H1 (cell line): Measurements from ENCODE around the gene HGFAC. TPM values are rescaled to one million over a fixed set of nuclear protein-coding genes. Genes with fewer than 3 reads are reported as not detected.

Experiments
- CTCF ChIA-PET: fragments of 300-600 bp; sonication (Branson Sonifier 250); formaldehyde crosslinking; loops from one replicate; lab custom pipeline; 2021; ENCODE audit not compliant: partially characterized antibody; lab: Charles Lee
- POLR2A ChIA-PET: fragments of 300-600 bp; sonication (Branson Sonifier 250); formaldehyde crosslinking; loops from one replicate; lab custom pipeline; 2021; ENCODE audit warnings: inconsistent platforms; ENCODE audit not compliant: partially characterized antibody; lab: Charles Lee
- DNase-seq, 2 experiments: peaks; one replicate each; pipeline versions ENCODE4 v3.0.0 to v3.0.0-alpha.2; 2010 to 2022; ENCODE audit warnings: low spot score in 2 of 2, low read depth in 1 of 2, mixed read lengths in 1 of 2
- FAIRE-seq: peaks from 2 replicates; lab custom pipeline; 2011; peaks lifted over from hg19 to GRCh38; lab: Jason Lieb, UNC
- H2AFZ ChIP-seq: 2 replicates; pipeline ENCODE4 v1.8.1; 2012; ENCODE audit warnings: low read length, inconsistent platforms
- H2AK5ac ChIP-seq: 2 replicates; pipeline ENCODE4 v1.6.1; 2013; ENCODE audit warnings: low read depth, low read length
- H2BK120ac ChIP-seq: replicated peaks from 2 replicates; pipeline ENCODE3; 2013; ENCODE audit warnings: low read depth, low read length, inconsistent platforms
- H2BK12ac ChIP-seq: 2 replicates; pipeline ENCODE4 v1.6.1; 2013; ENCODE audit warnings: low read depth, low read length
- H2BK15ac ChIP-seq: 2 replicates; pipeline ENCODE4 v1.6.1; 2013; ENCODE audit warnings: low read length
- H2BK20ac ChIP-seq: 2 replicates; pipeline ENCODE4 v1.6.1; 2013; ENCODE audit warnings: low read length
- H2BK5ac ChIP-seq: 2 replicates; pipeline ENCODE4 v1.6.1; 2013; ENCODE audit warnings: low read depth, low read length
- H3K14ac ChIP-seq: 2 replicates; pipeline ENCODE4 v1.6.1; 2013; ENCODE audit warnings: inconsistent platforms; ENCODE audit not compliant: insufficient read length
- H3K18ac ChIP-seq: 2 replicates; pipeline ENCODE4 v1.6.1; 2013; ENCODE audit warnings: low read length; ENCODE audit errors: extremely low read depth
- H3K23ac ChIP-seq: 2 replicates; pipeline ENCODE4 v1.6.1; 2013; ENCODE audit warnings: inconsistent platforms; ENCODE audit not compliant: insufficient read length
- H3K23me2 ChIP-seq: 2 replicates; pipeline ENCODE4 v1.6.1; 2013; ENCODE audit warnings: low read depth, low read length
- H3K27ac ChIP-seq: 2 replicates; pipeline ENCODE4 v1.6.1; 2011; ENCODE audit warnings: low read depth, low read length, inconsistent platforms
- H3K27me3 ChIP-seq, 4 experiments: replicated peaks in 1 of 4; 1 replicate in 1 of 4; 2 replicates in 3 of 4; pipeline versions ENCODE4 v1.6.1 to v1.8.1; 2011 to 2013; ENCODE audit warnings: low read length in 3 of 4, mild to moderate bottlenecking in 3 of 4, inconsistent platforms in 2 of 4, mixed read lengths in 2 of 4, moderate library complexity in 1 of 4; ENCODE audit not compliant: control insufficient read depth in 3 of 4, insufficient read depth in 3 of 4; ENCODE audit errors: extremely low read depth in 1 of 4
- H3K36me3 ChIP-seq, 4 experiments: 2 replicates each; pipeline versions ENCODE4 v1.6.1 to v1.8.1; 2011 to 2013; ENCODE audit warnings: mild to moderate bottlenecking in 4 of 4, low read length in 3 of 4, moderate library complexity in 2 of 4, control low read depth in 1 of 4, inconsistent platforms in 1 of 4; ENCODE audit not compliant: insufficient read depth in 4 of 4, control insufficient read depth in 2 of 4
- H3K4ac ChIP-seq: replicated peaks from 2 replicates; pipeline ENCODE3; 2013; ENCODE audit warnings: low read length, low read depth, mixed read lengths, inconsistent platforms; ENCODE audit not compliant: insufficient read length
- H3K4me1 ChIP-seq, 4 experiments: replicated peaks in 1 of 4; 1 replicate in 1 of 4; 2 replicates in 3 of 4; pipeline versions ENCODE4 v1.6.1 to v1.8.1; 2011 to 2013; ENCODE audit warnings: low read length in 3 of 4, inconsistent platforms in 2 of 4, mixed read lengths in 1 of 4; ENCODE audit not compliant: insufficient read depth in 4 of 4, control insufficient read depth in 3 of 4
- H3K4me2 ChIP-seq, 2 experiments: 2 replicates each; pipeline versions ENCODE4 v1.6.1 to v1.8.1; 2011 to 2013; ENCODE audit warnings: low read depth in 2 of 2, low read length in 2 of 2, control low read depth in 1 of 2, inconsistent platforms in 1 of 2, mild to moderate bottlenecking in 1 of 2; ENCODE audit not compliant: insufficient read depth in 1 of 2
- H3K4me3 ChIP-seq, 4 experiments: fragments of 200-600, 300-600 bp in 1 of 4; sonication (generic), shearing (Covaris generic), sonication (Bioruptor Twin) in 1 of 4; 2 replicates each; pipeline versions ENCODE4 v1.5.1 to v1.8.1; 2011 to 2016; ENCODE audit warnings: low read length in 4 of 4, low read depth in 3 of 4, control low read depth in 2 of 4, inconsistent platforms in 2 of 4, mild to moderate bottlenecking in 2 of 4, mixed read lengths in 1 of 4, moderate library complexity in 1 of 4; ENCODE audit not compliant: insufficient read depth in 2 of 4; ENCODE audit errors: extremely low read depth in 1 of 4
- H3K56ac ChIP-seq: replicated peaks from 2 replicates; pipeline ENCODE3; 2013; ENCODE audit warnings: low read depth, mild to moderate bottlenecking, mixed read lengths, low read length, inconsistent platforms; ENCODE audit not compliant: insufficient read length
- H3K79me1 ChIP-seq: 2 replicates; pipeline ENCODE4 v1.6.1; 2013; ENCODE audit warnings: low read depth, low read length, control low read depth
- H3K79me2 ChIP-seq, 2 experiments: 2 replicates each; pipeline versions ENCODE4 v1.6.1 to v1.8.1; 2012 to 2013; ENCODE audit warnings: low read length in 2 of 2, mild to moderate bottlenecking in 2 of 2, inconsistent platforms in 1 of 2; ENCODE audit not compliant: insufficient read depth in 2 of 2, control insufficient read depth in 1 of 2
- H3K9ac ChIP-seq, 4 experiments: replicated peaks in 1 of 4; 1 replicate in 1 of 4; 2 replicates in 3 of 4; pipeline versions ENCODE4 v1.6.1 to v1.8.1; 2011 to 2013; ENCODE audit warnings: low read depth in 3 of 4, low read length in 3 of 4, control low read depth in 2 of 4, mild to moderate bottlenecking in 2 of 4, moderate library complexity in 2 of 4, inconsistent platforms in 1 of 4; ENCODE audit errors: extremely low read depth in 1 of 4
- H3K9me3 ChIP-seq, 2 experiments: 2 replicates each; pipeline versions ENCODE4 v1.6.1 to v1.8.1; 2012 to 2013; ENCODE audit warnings: mild to moderate bottlenecking in 2 of 2, moderate library complexity in 2 of 2, control low read depth in 1 of 2, inconsistent platforms in 1 of 2, low read depth in 1 of 2, low read length in 1 of 2, mixed read lengths in 1 of 2; ENCODE audit not compliant: insufficient read depth in 2 of 2
- H4K20me1 ChIP-seq, 2 experiments: replicated peaks in 1 of 2; 2 replicates each; pipeline versions ENCODE3 to v1.8.1; 2011 to 2013; ENCODE audit warnings: inconsistent platforms in 2 of 2, low read length in 2 of 2, mild to moderate bottlenecking in 1 of 2; ENCODE audit not compliant: insufficient read depth in 2 of 2, control insufficient read depth in 1 of 2
- H4K5ac ChIP-seq: 2 replicates; pipeline ENCODE4 v1.6.1; 2013; ENCODE audit warnings: low read length, low read depth, mixed read lengths, inconsistent platforms; ENCODE audit not compliant: insufficient read length
- H4K8ac ChIP-seq: 2 replicates; pipeline ENCODE4 v1.8.0; 2013; ENCODE audit warnings: mild to moderate bottlenecking, moderate library complexity, low read length, inconsistent platforms; ENCODE audit not compliant: insufficient read depth; ENCODE audit errors: extremely low read depth
- H4K91ac ChIP-seq: replicated peaks from 2 replicates; pipeline ENCODE3; 2013; ENCODE audit warnings: low read length, mixed read lengths, inconsistent platforms; ENCODE audit not compliant: insufficient read length
- ASH2L ChIP-seq: fragments of 200-600, 300-600 bp; sonication (generic); IDR thresholded peaks from one replicate; pipeline ENCODE4 v1.7.1; 2017; ENCODE audit warnings: low read length
- CBX5 ChIP-seq: fragments of 300-800, 300-1000 bp; sonication (generic); IDR thresholded peaks from 2 replicates; pipeline ENCODE4 v1.7.1; 2016; ENCODE audit warnings: antibody characterized with exemption, low read length, low read depth
- CHD2 ChIP-seq: IDR thresholded peaks from 2 replicates; pipeline ENCODE4 v1.6.1; 2012; ENCODE audit warnings: low read length, improper control_type of control experiment
- EGR1 ChIP-seq: IDR thresholded peaks from 2 replicates; pipeline ENCODE4 v1.6.1; 2011; ENCODE audit warnings: low read depth, low read length, borderline replicate concordance
- NANOG ChIP-seq: IDR thresholded peaks from 2 replicates; pipeline ENCODE4 v1.6.1; 2011; ENCODE audit warnings: low read length, low read depth, mild to moderate bottlenecking, inconsistent platforms; ENCODE audit not compliant: insufficient read depth, poor library complexity, severe bottlenecking
- NRF1 ChIP-seq: IDR thresholded peaks from 2 replicates; pipeline ENCODE4 v1.6.1; 2011; ENCODE audit warnings: mild to moderate bottlenecking, low read depth, low read length, improper control_type of control experiment
- POLR2AphosphoS5 ChIP-seq: IDR thresholded peaks from 2 replicates; pipeline ENCODE4 v1.6.1; 2011; ENCODE audit warnings: low read depth, low read length
- SIX5 ChIP-seq: IDR thresholded peaks from 2 replicates; pipeline ENCODE4 v1.6.1; 2011; ENCODE audit warnings: mild to moderate bottlenecking, low read depth, low read length
- SP1 ChIP-seq: IDR thresholded peaks from 2 replicates; pipeline ENCODE4 v1.6.1; 2011; ENCODE audit warnings: low read depth, low read length
- SUZ12 ChIP-seq: fragments of 200-600 bp; sonication (generic); IDR thresholded peaks from 2 replicates; pipeline ENCODE4 v1.6.1; 2012; ENCODE audit warnings: mild to moderate bottlenecking, inconsistent platforms, low read length, moderate library complexity, mixed read lengths
- TAF7 ChIP-seq: optimal IDR thresholded peaks from 2 replicates; pipeline ENCODE3; 2011; ENCODE audit warnings: low read depth, mild to moderate bottlenecking, inconsistent platforms, low read length, moderate library complexity, borderline replicate concordance
- WGBS, 2 experiments: shearing (Covaris generic) in 1 of 2; methylation state at CpG; one replicate each; pipeline versions ENCODE4 v1.1.6 to v1.1.7; 2013 to 2015; ENCODE audit warnings: low lambda C conversion rate in 2 of 2, mixed read lengths in 2 of 2, inconsistent platforms in 1 of 2, low coverage in 1 of 2, missing lambda C conversion rate in 1 of 2; ENCODE audit not compliant: insufficient replicate concordance in 2 of 2, insufficient coverage in 1 of 2, insufficient read length in 1 of 2; ENCODE audit errors: extremely low coverage in 1 of 2, missing lambda C conversion rate in 1 of 2; 5-methylcytosine and 5-hydroxymethylcytosine counted together
- polyA plus RNA-seq, 7 experiments: library from polyadenylated mRNA; depleted of rRNA in 3 of 7; stranded (reverse) in 5 of 7; unstranded in 2 of 7; fragments of >200 nt in 5 of 7; fragments of 200-250 nt in 2 of 7; gene quantifications; 1 replicate in 5 of 7; 2 replicates in 1 of 7; 4 replicates in 1 of 7; pipeline versions ENCODE4 v1.2.1 to v1.2.3, GENCODE V29; 2011 to 2013; ENCODE audit warnings: missing spikeins in 2 of 7, mixed read lengths in 2 of 7
- total RNA-seq: library from RNA; stranded (reverse); fragmentation: NEBNext Ultra II Directional; extraction: Animal tissue kit (Norgen Biotek cat#: 25700); gene quantifications from 2 replicates; pipeline ENCODE4 v1.2.1, GENCODE V29; 2021

The HGFAC gene
- total and polyA plus RNA-seq, 2 of the 8 experiments (the other 6 are each of a cell fraction or from before 2014, with no cell fraction given) = 0.14 to 0.15 TPM

DNA sequence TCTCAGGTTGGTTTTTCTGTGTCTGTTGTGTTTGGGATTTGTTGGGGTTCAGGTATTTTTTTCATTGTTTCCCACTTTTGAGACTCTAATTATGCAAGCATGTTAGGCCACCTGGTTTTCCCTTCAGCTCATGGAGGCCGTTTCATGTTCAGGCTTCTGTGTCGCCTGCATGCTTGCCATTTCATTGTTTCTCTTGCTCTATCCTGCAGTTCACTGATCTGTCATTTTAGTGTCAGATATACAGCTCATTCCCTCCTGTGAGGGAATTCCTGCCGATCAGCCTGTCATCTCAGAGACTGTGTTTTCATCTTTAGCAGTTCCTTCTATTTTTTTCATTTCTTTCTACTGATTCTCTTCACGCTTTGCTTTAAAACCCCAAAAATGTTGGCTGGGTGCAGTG, 49.4 kb upstream of the HGFAC start:
- H3K4me1 ChIP-seq = peaks cover 0 to 29% (median 16%) of the 10 kb centered on the region in 4 experiments; a peak in 6 of 7 replicates
- TF ChIP-seq SUZ12 = no peak
- TF ChIP-seq POLR2AphosphoS5 = no peak
- TF ChIP-seq NRF1 = no peak
- no peak for TF ChIP-seq ASH2L
- no peak for TF ChIP-seq EGR1
- TF ChIP-seq CBX5 = no peak
- TF ChIP-seq NANOG = no peak
- no peak for TF ChIP-seq TAF7
- no peak for TF ChIP-seq CHD2
- TF ChIP-seq SP1 = no peak
- no peak for TF ChIP-seq SIX5
- TF ChIP-seq, all 59 proteins: peak for 0
- no peaks in the 10 kb centered on the region for H4K20me1 ChIP-seq
- DNase-seq (no peak), FAIRE-seq (no peak)
- no peak overlapping the region for H2BK20ac ChIP-seq
- H3K79me1 ChIP-seq = peaks cover 2% of the 10 kb centered on the region; the same call in 1 of the 2 replicates
- H3K27ac ChIP-seq = no peak overlapping the region
- H3K79me2 ChIP-seq = no peaks in the 10 kb centered on the region
- no peak overlapping the region for H3K56ac ChIP-seq
- H2AFZ ChIP-seq = no peak overlapping the region
- H3K23me2 ChIP-seq = no peaks in the 10 kb centered on the region
- H3K23ac ChIP-seq = no peak overlapping the region
- no peak overlapping the region for H4K5ac ChIP-seq
- no peaks in the 10 kb centered on the region for H3K36me3 ChIP-seq
- H3K27me3 ChIP-seq = no peaks in the 10 kb centered on the region
- no peak overlapping the region for H2BK15ac ChIP-seq
- no peak overlapping the region for H3K4ac ChIP-seq
- H2BK12ac ChIP-seq = no peak overlapping the region
- H3K18ac ChIP-seq = no peak overlapping the region
- H2BK120ac ChIP-seq = no peak overlapping the region
- H3K9ac ChIP-seq = no peak overlapping the region
- ChIA-PET CTCF (interaction anchor here (0.9 to 2.6 kb wide), 5 partner anchors 12 to 47 kb away, joined by 3 to 7 read pairs (median 4); no protein-coding TSS in a partner anchor), POLR2A (interaction anchor here (1.2 to 3.0 kb wide), 2 partner anchors 12 to 38 kb away, joined by 4 to 10 read pairs; no protein-coding TSS in a partner anchor)
- 93% methylated on average over 4 of the region's 4 CpGs; no CpG with 5 or more reads in 1 of the 2 experiments for WGBS, 2 experiments
- peaks cover 0 to 5% of the 10 kb centered on the region in 2 experiments; a peak in 1 of 4 replicates for H3K9me3 ChIP-seq
- no peak overlapping the region for H3K4me2 ChIP-seq
- H3K14ac ChIP-seq = no peak overlapping the region
- no peak overlapping the region for H2AK5ac ChIP-seq
- H3K4me3 ChIP-seq = no peak overlapping the region
- H2BK5ac ChIP-seq = no peak overlapping the region
- H4K91ac ChIP-seq = no peak overlapping the region
- H4K8ac ChIP-seq = no peak overlapping the region
